ENCODE data around the gene PTRH1. TPM values are rescaled to one million over a fixed set of nuclear protein-coding genes. Genes with fewer than 3 reads are reported as not detected.

Gene PTRH1
- total RNA-seq, 1 donor, result 17.2 TPM

GRCh38 chr9:127706836-127707241, 8.6 kb downstream of the PTRH1 start, which contains the start of gene CFAP157:
Gene CFAP157 (plus strand): TSS chr9:127706988. CDS start chr9:127707032, 44 bp downstream.
- no peak for TF ChIP-seq CTCF (IDR thresholded peaks at IDR 0.05; ENCODE audit: insufficient read depth, low read length)
- H3K4me3 ChIP-seq (ENCODE audit: low read depth, low read length), result no peak within 1 kb of the TSS
- no peak for DNase-seq (ENCODE audit: low read depth)

- no peak for TF ChIP-seq CTCF (IDR thresholded peaks at IDR 0.05; ENCODE audit: insufficient read depth, low read length)
- no peak for DNase-seq (ENCODE audit: low read depth)
- no peak overlapping the region for H3K4me3 ChIP-seq (ENCODE audit: low read depth, low read length)
These were observed 9.7 kb downstream of the PTRH1 start for GRCh38 chr9:127705577-127706379.

GRCh38 chr9:127703289-127703946, 12.0 kb downstream of the PTRH1 start:
- DNase-seq (ENCODE audit: low read depth), result no peak
- TF ChIP-seq CTCF (IDR thresholded peaks at IDR 0.05; ENCODE audit: insufficient read depth, low read length), result no peak
- no peak overlapping the region for H3K4me3 ChIP-seq (ENCODE audit: low read depth, low read length)

DNA sequence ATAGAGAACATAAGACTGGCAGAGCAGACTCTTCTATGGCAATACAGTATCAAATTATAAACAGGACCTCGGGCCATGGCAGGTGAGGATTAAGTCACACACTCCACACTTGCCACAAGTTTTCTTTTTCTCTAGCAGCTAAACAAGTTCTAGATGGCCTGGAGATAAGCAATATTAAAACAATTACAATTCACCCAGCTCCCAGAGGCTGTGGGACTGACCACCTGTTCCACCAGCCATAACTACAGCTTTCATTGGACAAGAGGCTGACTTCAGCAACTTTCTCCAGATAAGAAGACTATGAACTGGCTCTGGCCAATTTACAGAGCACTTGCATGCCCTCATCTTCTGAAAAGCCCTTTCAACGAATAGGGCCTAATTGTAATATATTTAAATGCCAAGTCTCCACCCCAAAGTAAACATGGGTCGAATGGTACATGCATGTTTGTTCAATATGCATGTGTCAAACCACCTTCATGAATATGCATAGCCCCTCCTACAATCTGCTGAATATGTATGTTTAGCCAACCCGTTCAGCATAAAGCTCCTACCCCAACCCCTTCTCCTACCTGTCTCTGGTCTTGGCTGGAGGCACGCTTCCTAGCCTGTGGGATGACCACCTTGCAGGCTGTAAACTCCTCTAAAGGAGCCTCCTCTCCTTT, 14.7 kb downstream of the PTRH1 start:
- no peak for DNase-seq (ENCODE audit: low read depth)
- no peak for TF ChIP-seq CTCF (IDR thresholded peaks at IDR 0.05; ENCODE audit: insufficient read depth, low read length)

GRCh38 chr9:127700140-127700539, 15.3 kb downstream of the PTRH1 start:
- H3K4me3 ChIP-seq (ENCODE audit: low read depth, low read length), result no peak overlapping the region
- TF ChIP-seq CTCF (IDR thresholded peaks at IDR 0.05; ENCODE audit: insufficient read depth, low read length), result no peak
- no peak for DNase-seq (ENCODE audit: low read depth)

More for the DNA sequence above, 14.7 kb downstream of the PTRH1 start:
- H3K4me3 ChIP-seq (ENCODE audit: low read depth, low read length), result no peak overlapping the region

DNA sequence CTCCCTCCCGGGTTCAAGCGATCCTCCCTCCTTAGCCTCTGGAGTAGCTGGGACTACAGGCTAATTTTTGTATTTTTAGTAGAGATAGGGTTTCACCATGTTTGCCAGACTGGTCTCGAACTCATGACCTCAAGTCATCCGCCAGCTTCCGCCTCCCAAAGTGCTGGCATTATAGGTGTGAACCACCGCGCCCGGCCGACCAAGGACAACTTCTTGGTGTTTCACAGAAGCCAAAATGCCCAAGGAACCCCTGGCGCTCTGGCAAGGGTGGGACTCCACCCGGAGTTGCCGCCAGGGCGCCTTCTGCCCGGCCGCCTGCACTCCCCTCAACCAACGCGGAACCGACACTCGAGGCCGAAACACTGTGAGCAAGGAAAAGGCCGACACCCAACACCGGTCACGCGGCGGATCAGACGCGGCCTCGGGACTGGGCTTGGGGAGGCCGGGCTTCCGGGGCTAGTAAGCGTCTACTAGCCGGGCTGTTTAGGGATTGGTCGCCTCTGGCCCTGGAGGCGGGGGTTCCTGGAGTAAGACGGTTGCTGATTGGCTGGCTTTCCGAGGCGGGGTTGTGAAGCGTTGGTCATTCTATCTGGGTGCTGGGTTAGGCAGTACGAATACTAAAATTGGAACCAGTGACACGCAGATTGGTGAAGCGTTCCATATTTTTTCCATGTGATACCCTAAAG, 16.3 kb downstream of the PTRH1 start:
- peak overlapping the region; percentile 48 for H3K4me3 ChIP-seq (ENCODE audit: low read depth, low read length)
- peak; percentile 30 for TF ChIP-seq CTCF (IDR thresholded peaks at IDR 0.05; ENCODE audit: insufficient read depth, low read length)
- DNase-seq (ENCODE audit: low read depth), result peak; percentile 98
